ENCODE data around the gene TH. TPM values are rescaled to one million over a fixed set of nuclear protein-coding genes. Genes with fewer than 3 reads are reported as not detected.

TH gene
- total RNA-seq, 2 experiments from 2014 or later: not detected

- H3K27me3 Mint-ChIP-seq: no peaks in the 10 kb centered on the region
- H3K27ac Mint-ChIP-seq: no peak overlapping the region
- ChIA-PET CTCF (no interaction called here), POLR2A (no interaction called here)
- DNase-seq: peak; percentile 13
- H3K4me3 Mint-ChIP-seq: no peak overlapping the region
- H3K4me1 Mint-ChIP-seq: peaks cover 16% of the 10 kb centered on the region
- no peaks in the 10 kb centered on the region for H3K9me3 Mint-ChIP-seq
- H3K36me3 Mint-ChIP-seq (ENCODE audit: low read depth): no peaks in the 10 kb centered on the region
These were observed 41.0 kb upstream of the TH start for GRCh38 chr11:2212411-2213251.

- no peaks in the 10 kb centered on the region for H3K36me3 Mint-ChIP-seq (ENCODE audit: low read depth)
- H3K27ac Mint-ChIP-seq: no peak overlapping the region
- CTCF ChIA-PET: interaction anchor here (1.6 kb wide), 1 partner anchor 208 kb away, joined by 3 read pairs; no protein-coding TSS in a partner anchor
- no peaks in the 10 kb centered on the region for H3K9me3 Mint-ChIP-seq
- POLR2A ChIA-PET: no interaction called here
- H3K27me3 Mint-ChIP-seq: no peaks in the 10 kb centered on the region
- peak; percentile 11 for DNase-seq
- H3K4me1 Mint-ChIP-seq: peaks cover 16% of the 10 kb centered on the region
- H3K4me3 Mint-ChIP-seq: no peak overlapping the region
These were observed 39.7 kb upstream of the TH start for GRCh38 chr11:2211113-2211971.

GRCh38 chr11:2210366-2211112 is 38.9 kb upstream of the TH start:
- no peak overlapping the region for H3K4me3 Mint-ChIP-seq
- ChIA-PET POLR2A (no interaction called here), CTCF (interaction anchor here (1.6 kb wide), 1 partner anchor 209 kb away, joined by 3 read pairs; no protein-coding TSS in a partner anchor)
- DNase-seq: peak; percentile 14
- no peaks in the 10 kb centered on the region for H3K36me3 Mint-ChIP-seq (ENCODE audit: low read depth)
- H3K9me3 Mint-ChIP-seq: no peaks in the 10 kb centered on the region
- no peaks in the 10 kb centered on the region for H3K27me3 Mint-ChIP-seq
- no peak overlapping the region for H3K27ac Mint-ChIP-seq
- H3K4me1 Mint-ChIP-seq: peaks cover 16% of the 10 kb centered on the region

- Mint-ChIP-seq H3K36me3 (ENCODE audit: low read depth) (no peaks in the 10 kb centered on the region), H3K4me1 (peaks cover 16% of the 10 kb centered on the region), H3K4me3 (no peak overlapping the region), H3K9me3 (no peaks in the 10 kb centered on the region), H3K27ac (no peak overlapping the region), H3K27me3 (no peaks in the 10 kb centered on the region)
- POLR2A ChIA-PET: no interaction called here
- CTCF ChIA-PET: interaction anchor here (1.6 kb wide), 1 partner anchor 210 kb away, joined by 3 read pairs; no protein-coding TSS in a partner anchor
- DNase-seq: peak; percentile 14
These were observed 38.3 kb upstream of the TH start for GRCh38 chr11:2209900-2210321.

GRCh38 chr11:2209370-2209801 is 37.8 kb upstream of the TH start:
- H3K4me1 Mint-ChIP-seq: peaks cover 14% of the 10 kb centered on the region
- no peak for DNase-seq
- no peak overlapping the region for H3K27ac Mint-ChIP-seq
- no peak overlapping the region for H3K4me3 Mint-ChIP-seq
- no peaks in the 10 kb centered on the region for H3K27me3 Mint-ChIP-seq
- H3K36me3 Mint-ChIP-seq (ENCODE audit: low read depth): no peaks in the 10 kb centered on the region
- ChIA-PET CTCF (interaction anchor here (1.6 kb wide), 1 partner anchor 210 kb away, joined by 3 read pairs; no protein-coding TSS in a partner anchor), POLR2A (no interaction called here)
- no peaks in the 10 kb centered on the region for H3K9me3 Mint-ChIP-seq

DNA sequence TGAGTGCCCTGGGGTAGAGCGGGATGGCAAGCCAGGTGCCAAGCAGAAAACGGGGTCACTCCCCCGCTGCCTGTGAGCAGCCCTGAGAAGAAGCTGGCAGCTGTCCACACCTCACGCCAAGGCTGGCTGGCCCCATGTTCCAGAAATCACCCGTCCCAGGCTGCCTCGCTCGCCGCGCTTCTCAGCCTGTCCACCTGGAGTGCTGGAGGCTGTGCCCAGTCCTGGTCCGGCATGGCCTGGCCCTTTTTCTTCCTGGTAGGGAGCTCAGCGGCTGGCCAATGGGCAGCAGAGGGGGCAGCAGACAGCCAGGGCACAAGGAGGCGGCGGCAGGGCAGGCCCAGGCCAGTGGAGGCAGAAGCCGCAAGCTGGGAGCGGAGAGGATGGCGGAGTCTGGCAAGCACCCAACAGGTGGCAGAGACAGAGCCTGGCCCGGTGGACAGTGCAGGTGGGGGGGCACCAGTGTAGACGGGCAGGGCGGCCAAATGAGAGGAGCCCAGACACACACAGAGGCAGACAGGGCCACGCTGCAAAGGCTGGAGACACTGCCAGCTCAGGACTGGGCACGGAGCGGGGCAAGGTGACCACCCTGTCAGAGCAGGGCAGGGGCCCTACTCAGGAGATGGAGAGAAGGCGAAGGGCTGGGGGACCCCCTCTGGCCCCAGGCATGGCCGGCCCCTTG is 37.2 kb upstream of the TH start:
- H3K27me3 Mint-ChIP-seq: no peaks in the 10 kb centered on the region
- ChIA-PET CTCF (no interaction called here), POLR2A (no interaction called here)
- peak; percentile 13 for DNase-seq
- no peaks in the 10 kb centered on the region for H3K36me3 Mint-ChIP-seq (ENCODE audit: low read depth)
- no peak overlapping the region for H3K27ac Mint-ChIP-seq
- no peaks in the 10 kb centered on the region for H3K9me3 Mint-ChIP-seq
- no peak overlapping the region for H3K4me3 Mint-ChIP-seq
- peaks cover 9% of the 10 kb centered on the region for H3K4me1 Mint-ChIP-seq

- no peaks in the 10 kb centered on the region for H3K36me3 Mint-ChIP-seq (ENCODE audit: low read depth)
- no peaks in the 10 kb centered on the region for H3K27me3 Mint-ChIP-seq
- H3K4me1 Mint-ChIP-seq: peaks cover 2% of the 10 kb centered on the region
- POLR2A ChIA-PET: no interaction called here
- H3K9me3 Mint-ChIP-seq: no peaks in the 10 kb centered on the region
- peak; percentile 8 for DNase-seq
- H3K27ac Mint-ChIP-seq: no peak overlapping the region
- CTCF ChIA-PET: no interaction called here
- H3K4me3 Mint-ChIP-seq: no peak overlapping the region
These were observed 36.4 kb upstream of the TH start for GRCh38 chr11:2207773-2208621.

GRCh38 chr11:2207212-2207611 is 35.6 kb upstream of the TH start:
- H3K9me3 Mint-ChIP-seq: no peaks in the 10 kb centered on the region
- POLR2A ChIA-PET: no interaction called here
- no peaks in the 10 kb centered on the region for H3K27me3 Mint-ChIP-seq
- no peak overlapping the region for H3K27ac Mint-ChIP-seq
- no peak overlapping the region for H3K4me3 Mint-ChIP-seq
- no peaks in the 10 kb centered on the region for H3K36me3 Mint-ChIP-seq (ENCODE audit: low read depth)
- peak; percentile 9 for DNase-seq
- CTCF ChIA-PET: no interaction called here
- no peaks in the 10 kb centered on the region for H3K4me1 Mint-ChIP-seq

- H3K27ac Mint-ChIP-seq: no peak overlapping the region
- ChIA-PET CTCF (interaction anchor here (0.6 kb wide), 1 partner anchor 87 kb away, joined by 3 read pairs; no protein-coding TSS in a partner anchor), POLR2A (no interaction called here)
- no peaks in the 10 kb centered on the region for H3K4me1 Mint-ChIP-seq
- no peak for DNase-seq
- no peaks in the 10 kb centered on the region for H3K27me3 Mint-ChIP-seq
- H3K9me3 Mint-ChIP-seq: no peaks in the 10 kb centered on the region
- H3K4me3 Mint-ChIP-seq: no peak overlapping the region
- no peaks in the 10 kb centered on the region for H3K36me3 Mint-ChIP-seq (ENCODE audit: low read depth)
These were observed 34.5 kb upstream of the TH start for GRCh38 chr11:2205981-2206690.

DNA sequence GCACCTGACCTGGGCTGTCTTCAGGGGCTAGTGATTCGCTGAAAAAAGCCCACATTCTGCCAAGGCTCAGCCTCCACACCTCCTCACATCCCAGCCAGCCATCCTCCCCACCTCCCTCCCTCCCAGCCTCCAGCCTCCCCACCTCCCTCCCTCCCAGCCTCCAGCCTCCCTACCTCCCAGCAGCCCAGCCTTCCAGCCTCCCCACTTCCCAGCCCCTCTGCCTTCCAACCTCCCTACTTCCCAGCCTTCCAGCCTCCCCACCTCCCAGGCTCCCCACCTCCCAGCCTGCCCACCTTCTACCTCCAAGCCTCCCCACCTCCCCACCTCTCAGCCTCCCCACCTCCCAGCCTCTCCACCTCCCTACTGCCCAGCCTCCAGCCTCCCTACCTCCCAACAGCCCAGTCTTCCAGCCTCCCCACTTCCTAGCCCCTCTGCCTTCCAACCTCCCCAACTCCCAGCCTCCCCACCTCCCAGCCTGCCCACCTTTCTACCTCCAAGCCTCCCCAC is 33.7 kb upstream of the TH start:
- Mint-ChIP-seq H3K27me3 (no peaks in the 10 kb centered on the region), H3K27ac (no peak overlapping the region), H3K4me3 (no peak overlapping the region), H3K9me3 (no peaks in the 10 kb centered on the region), H3K36me3 (ENCODE audit: low read depth) (no peaks in the 10 kb centered on the region), H3K4me1 (no peaks in the 10 kb centered on the region)
- ChIA-PET CTCF (no interaction called here), POLR2A (no interaction called here)
- no peak for DNase-seq

DNA sequence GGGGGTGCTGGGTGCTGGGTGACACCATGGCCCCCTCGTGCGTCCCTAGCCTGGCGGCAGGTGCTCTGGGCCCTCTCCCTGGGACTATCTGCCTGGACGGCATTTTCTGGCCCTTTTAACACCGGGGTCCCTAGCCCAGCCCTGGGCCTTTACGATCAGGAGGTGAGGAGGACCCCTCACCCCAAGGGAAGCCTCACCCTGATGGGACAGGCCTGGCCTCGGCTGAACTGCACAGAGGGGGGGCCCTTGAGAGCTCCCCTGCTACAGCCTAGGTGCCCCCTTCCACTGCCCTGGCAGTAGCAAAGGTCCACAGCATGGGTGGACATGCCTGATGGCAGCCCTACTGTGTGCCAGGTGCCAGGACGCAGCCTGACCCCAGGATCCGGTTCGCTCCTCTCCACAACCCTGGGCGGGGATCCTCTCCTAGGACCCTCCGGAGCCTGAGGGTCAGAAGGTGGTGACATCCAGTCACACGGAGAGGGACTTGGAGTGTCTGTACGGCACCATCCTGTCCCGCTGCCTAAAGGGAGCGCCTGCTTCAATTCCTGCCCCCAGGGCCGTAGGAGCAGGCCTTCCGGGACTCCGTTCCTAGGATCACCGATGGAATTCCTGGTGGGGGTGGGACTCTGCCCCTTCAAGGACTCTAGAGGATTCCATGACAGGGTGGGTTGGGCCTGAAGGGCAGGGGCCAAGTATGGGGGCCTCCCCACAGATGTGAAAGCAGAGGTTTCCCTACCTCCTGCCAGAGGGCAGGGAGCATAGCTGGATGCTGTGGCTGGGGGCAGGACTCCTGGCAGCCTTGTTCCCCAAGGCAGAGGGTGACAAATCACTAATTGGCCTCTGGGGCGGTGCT is 33.0 kb upstream of the TH start:
- Mint-ChIP-seq H3K27me3 (no peaks in the 10 kb centered on the region), H3K4me3 (no peak overlapping the region), H3K4me1 (no peaks in the 10 kb centered on the region), H3K36me3 (ENCODE audit: low read depth) (no peaks in the 10 kb centered on the region), H3K9me3 (no peaks in the 10 kb centered on the region), H3K27ac (no peak overlapping the region)
- DNase-seq: no peak
- CTCF ChIA-PET: no interaction called here
- POLR2A ChIA-PET: no interaction called here
